ENCODE data around the gene MRPS27. TPM values are rescaled to one million over a fixed set of nuclear protein-coding genes. Genes with fewer than 3 reads are reported as not detected.

MRPS27 gene
- polyA plus RNA-seq, 1 experiment: 98.3 TPM

DNA sequence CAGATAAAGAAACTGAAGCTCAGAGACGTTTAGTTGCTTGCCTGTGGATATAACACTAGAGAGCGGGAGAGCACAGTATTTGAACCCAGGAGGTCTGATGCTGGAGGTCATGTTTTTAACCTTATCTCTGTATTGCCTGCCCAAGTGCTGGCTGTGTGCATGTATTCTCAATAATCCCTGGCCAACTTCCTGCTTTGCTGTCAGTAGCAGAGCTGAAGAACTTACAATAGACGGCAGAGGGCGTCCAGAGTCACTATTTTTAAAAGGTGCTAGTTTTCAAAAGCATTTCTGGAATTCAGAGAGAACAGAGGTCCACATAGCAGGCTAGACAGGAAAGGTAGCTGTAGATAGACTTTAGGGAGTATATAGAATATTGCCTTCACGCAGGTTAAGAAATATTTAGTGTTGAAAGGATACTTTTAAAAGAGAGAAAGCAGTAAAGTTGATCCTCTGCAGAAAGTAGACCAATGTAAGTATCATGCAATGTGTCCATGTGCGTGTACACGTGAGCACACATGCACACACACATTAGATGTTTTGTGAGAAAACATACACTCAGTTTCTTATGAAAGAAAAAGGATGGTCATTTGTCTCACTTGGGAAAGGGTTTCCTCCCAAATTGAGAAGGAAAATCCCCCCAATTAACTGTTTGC, 46.4 kb upstream of the MRPS27 start:
- ChIA-PET POLR2A (interaction anchor here (0.7 to 1.2 kb wide), 2 partner anchors 234 to 265 kb away, joined by 3 read pairs; no protein-coding TSS in a partner anchor), CTCF (interaction anchor here (0.5 to 3.1 kb wide), 49 partner anchors 9 to 515 kb away, joined by 3 to 65 read pairs (median 4); partner anchors contain the start of genes MRPS27 and PTCD2)
- Histone ChIP-seq H3K27ac (ENCODE audit: low read depth, low read length) (no peak overlapping the region), H3K9me3 (ENCODE audit: control insufficient read depth, insufficient read depth, low read length) (no peaks in the 10 kb centered on the region), H3K4me3 (ENCODE audit: low read depth, low read length) (no peak overlapping the region), H3K27me3 (ENCODE audit: control insufficient read depth, insufficient read depth, low read length) (no peaks in the 10 kb centered on the region)
- TF ChIP-seq, protein P1, sequence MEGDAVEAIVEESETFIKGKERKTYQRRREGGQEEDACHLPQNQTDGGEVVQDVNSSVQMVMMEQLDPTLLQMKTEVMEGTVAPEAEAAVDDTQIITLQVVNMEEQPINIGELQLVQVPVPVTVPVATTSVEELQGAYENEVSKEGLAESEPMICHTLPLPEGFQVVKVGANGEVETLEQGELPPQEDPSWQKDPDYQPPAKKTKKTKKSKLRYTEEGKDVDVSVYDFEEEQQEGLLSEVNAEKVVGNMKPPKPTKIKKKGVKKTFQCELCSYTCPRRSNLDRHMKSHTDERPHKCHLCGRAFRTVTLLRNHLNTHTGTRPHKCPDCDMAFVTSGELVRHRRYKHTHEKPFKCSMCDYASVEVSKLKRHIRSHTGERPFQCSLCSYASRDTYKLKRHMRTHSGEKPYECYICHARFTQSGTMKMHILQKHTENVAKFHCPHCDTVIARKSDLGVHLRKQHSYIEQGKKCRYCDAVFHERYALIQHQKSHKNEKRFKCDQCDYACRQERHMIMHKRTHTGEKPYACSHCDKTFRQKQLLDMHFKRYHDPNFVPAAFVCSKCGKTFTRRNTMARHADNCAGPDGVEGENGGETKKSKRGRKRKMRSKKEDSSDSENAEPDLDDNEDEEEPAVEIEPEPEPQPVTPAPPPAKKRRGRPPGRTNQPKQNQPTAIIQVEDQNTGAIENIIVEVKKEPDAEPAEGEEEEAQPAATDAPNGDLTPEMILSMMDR (IDR thresholded peaks at IDR 0.05; ENCODE audit: low read depth, low read length): peak; percentile 83
- peak; percentile 61 for DNase-seq (ENCODE audit: low read depth, low spot score)

DNA sequence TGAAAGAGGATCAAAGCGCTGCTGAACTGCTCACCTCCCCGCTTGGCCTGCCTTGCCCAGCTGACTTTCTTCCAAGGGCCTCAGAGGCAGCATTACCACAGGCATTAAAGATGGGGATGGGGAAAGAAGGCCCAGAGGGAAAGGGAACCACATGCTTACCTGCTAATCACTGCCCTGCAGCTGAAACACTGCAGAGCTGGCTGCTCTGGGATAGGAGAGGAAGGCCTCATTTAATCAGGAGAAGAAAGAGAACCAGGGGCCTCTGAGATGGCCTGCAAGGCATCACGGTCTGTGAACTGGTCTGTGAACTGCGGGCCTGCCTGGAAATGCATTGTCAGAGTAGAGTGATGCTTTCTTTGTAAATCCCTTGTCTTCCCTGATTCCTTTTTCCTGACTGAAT, 44.9 kb upstream of the MRPS27 start:
- ChIA-PET CTCF (interaction anchor here (1.6 to 3.1 kb wide), 7 partner anchors 11 to 454 kb away, joined by 3 to 65 read pairs (median 10); no protein-coding TSS in a partner anchor), POLR2A (no interaction called here)
- no peak overlapping the region for H3K27ac ChIP-seq (ENCODE audit: low read depth, low read length)
- no peak overlapping the region for H3K4me3 ChIP-seq (ENCODE audit: low read depth, low read length)
- TF ChIP-seq, protein P1 (IDR thresholded peaks at IDR 0.05; ENCODE audit: low read depth, low read length): no peak
- DNase-seq (ENCODE audit: low read depth, low spot score): no peak
- H3K27me3 ChIP-seq (ENCODE audit: control insufficient read depth, insufficient read depth, low read length): no peaks in the 10 kb centered on the region
- no peaks in the 10 kb centered on the region for H3K9me3 ChIP-seq (ENCODE audit: control insufficient read depth, insufficient read depth, low read length)

DNA sequence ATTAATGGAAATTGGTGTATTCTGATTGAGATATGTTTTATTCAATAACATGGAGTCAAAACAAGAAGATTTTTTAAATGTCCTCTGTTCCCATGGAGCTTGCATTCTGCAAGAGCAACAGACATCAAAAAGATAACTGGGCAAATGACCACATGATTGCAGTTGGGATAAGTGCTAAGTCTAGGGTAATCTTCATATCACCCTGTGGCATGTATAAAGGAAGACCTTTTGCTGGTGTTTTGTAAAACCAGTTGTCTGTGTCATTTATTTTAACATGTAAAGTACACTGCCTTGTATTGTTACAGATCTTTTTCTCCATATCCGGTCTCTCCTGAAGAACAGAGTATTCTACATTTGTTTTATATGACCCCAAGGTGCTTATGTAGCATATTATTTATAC, 44.1 kb upstream of the MRPS27 start:
- CTCF ChIA-PET: interaction anchor here (1.6 to 3.1 kb wide), 3 partner anchors 159 to 454 kb away, joined by 5 to 15 read pairs (median 5); no protein-coding TSS in a partner anchor
- H3K9me3 ChIP-seq (ENCODE audit: control insufficient read depth, insufficient read depth, low read length): no peaks in the 10 kb centered on the region
- POLR2A ChIA-PET: no interaction called here
- no peaks in the 10 kb centered on the region for H3K27me3 ChIP-seq (ENCODE audit: control insufficient read depth, insufficient read depth, low read length)
- no peak for DNase-seq (ENCODE audit: low read depth, low spot score)
- no peak overlapping the region for H3K4me3 ChIP-seq (ENCODE audit: low read depth, low read length)
- TF ChIP-seq, protein P1 (IDR thresholded peaks at IDR 0.05; ENCODE audit: low read depth, low read length): no peak
- no peak overlapping the region for H3K27ac ChIP-seq (ENCODE audit: low read depth, low read length)

DNA sequence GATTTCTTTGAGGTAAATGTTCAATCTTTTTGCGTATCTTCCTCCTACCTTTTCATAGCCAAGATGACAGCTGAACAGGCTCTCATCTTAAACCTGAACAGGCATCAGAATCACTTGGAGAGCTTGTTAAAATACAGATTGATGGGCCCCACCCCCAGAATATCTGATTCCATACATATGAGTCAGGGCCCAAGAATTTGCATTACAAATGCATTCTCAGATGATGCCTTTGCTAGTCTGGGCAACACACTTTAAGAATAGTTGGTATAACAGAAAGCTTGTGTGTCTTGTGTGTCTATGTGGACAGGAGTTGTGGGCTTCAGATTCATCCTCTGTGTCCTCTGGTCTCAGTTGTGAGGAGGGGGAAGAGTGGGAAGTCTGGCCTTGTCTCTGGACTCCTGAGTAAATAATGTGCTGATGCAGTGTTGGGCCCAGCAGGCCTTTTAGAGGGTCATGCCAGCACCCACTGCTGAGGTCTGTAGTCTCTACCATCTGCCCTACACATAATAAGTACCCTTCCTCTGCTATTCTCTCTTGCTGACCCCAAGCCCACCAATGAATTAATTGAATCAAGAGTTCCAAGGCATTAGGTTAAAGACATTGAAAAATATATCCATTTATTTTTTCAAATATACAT, 43.2 kb upstream of the MRPS27 start:
- Histone ChIP-seq H3K27me3 (ENCODE audit: control insufficient read depth, insufficient read depth, low read length) (no peaks in the 10 kb centered on the region), H3K27ac (ENCODE audit: low read depth, low read length) (peak overlapping the region; percentile 77), H3K9me3 (ENCODE audit: control insufficient read depth, insufficient read depth, low read length) (no peaks in the 10 kb centered on the region), H3K4me3 (ENCODE audit: low read depth, low read length) (no peak overlapping the region)
- TF ChIP-seq, protein P1 (IDR thresholded peaks at IDR 0.05; ENCODE audit: low read depth, low read length): no peak
- CTCF ChIA-PET: interaction anchor here (1.6 to 1.7 kb wide), 2 partner anchors 160 to 455 kb away, joined by 5 read pairs; no protein-coding TSS in a partner anchor
- peak; percentile 46 for DNase-seq (ENCODE audit: low read depth, low spot score)
- POLR2A ChIA-PET: interaction anchor here (1.2 kb wide), 1 partner anchor 16 kb away, joined by 4 read pairs; no protein-coding TSS in a partner anchor

DNA sequence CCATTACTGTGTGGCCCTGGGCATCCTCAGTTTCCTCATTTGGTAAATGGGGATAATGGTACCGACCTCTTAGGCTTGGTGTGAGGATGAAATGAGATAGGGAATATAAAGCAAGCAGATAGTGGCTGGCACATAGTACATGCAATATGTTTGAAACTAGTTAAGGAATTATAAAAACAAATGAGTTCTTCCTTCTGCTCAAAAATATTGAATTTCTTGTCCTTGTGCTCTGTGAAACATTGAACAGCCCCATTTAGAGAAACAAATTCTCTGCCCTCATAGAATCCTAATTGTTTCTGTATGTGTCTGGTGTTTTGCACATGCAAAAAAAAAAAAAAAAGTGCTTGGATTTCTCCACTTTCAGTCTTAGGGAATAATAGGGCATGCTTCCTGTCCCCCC, 39.8 kb upstream of the MRPS27 start:
- Histone ChIP-seq H3K4me3 (ENCODE audit: low read depth, low read length) (no peak overlapping the region), H3K27ac (ENCODE audit: low read depth, low read length) (no peak overlapping the region), H3K27me3 (ENCODE audit: control insufficient read depth, insufficient read depth, low read length) (no peaks in the 10 kb centered on the region), H3K9me3 (ENCODE audit: control insufficient read depth, insufficient read depth, low read length) (no peaks in the 10 kb centered on the region)
- ChIA-PET CTCF (no interaction called here), POLR2A (no interaction called here)
- TF ChIP-seq, protein P1 (IDR thresholded peaks at IDR 0.05; ENCODE audit: low read depth, low read length): no peak
- DNase-seq (ENCODE audit: low read depth, low spot score): no peak

Measured in AG04450 (cell line).